GM23338 (cell line): ENCODE results near the gene NOLC1.

Experiments used
- CTCF ChIP-seq, 2 experiments: fragments of 200-600 bp in 1 of 2; sonication (generic) in 1 of 2; conservative IDR thresholded peaks; 2 replicates each; pipeline versions ENCODE4 v1.5.1 to v1.6.1; 2016 to 2017; ENCODE audit warnings: antibody characterized with exemption in 2 of 2, low read depth in 2 of 2, mild to moderate bottlenecking in 2 of 2, moderate library complexity in 1 of 2
- EZH2 ChIP-seq: fragments of 200-600 bp; sonication (generic); IDR thresholded peaks from one replicate; pipeline ENCODE4 v1.8.0; 2017; ENCODE audit warnings: antibody characterized with exemption, mild to moderate bottlenecking, low read depth; ENCODE audit not compliant: unreplicated experiment
- POLR2AphosphoS5 ChIP-seq: IDR thresholded peaks from 2 replicates; pipeline ENCODE4 v1.6.1; 2016; ENCODE audit warnings: antibody characterized with exemption, low read depth
- ZNF114 ChIP-seq: fragments of 250-450 bp; sonication (Bioruptor Pico); IDR thresholded peaks from 2 replicates; pipeline ENCODE4 v1.5.0; 2020; ENCODE audit warnings: mild to moderate bottlenecking, moderate library complexity

- TF ChIP-seq CTCF (conservative IDR thresholded peaks at IDR 0.05; ENCODE audit: low read depth in 2 of 2) (no peak), POLR2AphosphoS5 (no peak), ZNF114 (no peak), EZH2 (no peak)
These were observed 49.8 kb upstream of the NOLC1 start for GRCh38 chr10:102102421-102102820.
